GM19455 (cell line): ENCODE measurements around the gene ABCA7.

Source experiments
- ATAC-seq: cut with Tn5 transposase; IDR thresholded peaks from one replicate; pipeline ENCODE4 v1.9.1; 2021; ENCODE audit not compliant: unreplicated experiment

ABCA7 gene

DNA sequence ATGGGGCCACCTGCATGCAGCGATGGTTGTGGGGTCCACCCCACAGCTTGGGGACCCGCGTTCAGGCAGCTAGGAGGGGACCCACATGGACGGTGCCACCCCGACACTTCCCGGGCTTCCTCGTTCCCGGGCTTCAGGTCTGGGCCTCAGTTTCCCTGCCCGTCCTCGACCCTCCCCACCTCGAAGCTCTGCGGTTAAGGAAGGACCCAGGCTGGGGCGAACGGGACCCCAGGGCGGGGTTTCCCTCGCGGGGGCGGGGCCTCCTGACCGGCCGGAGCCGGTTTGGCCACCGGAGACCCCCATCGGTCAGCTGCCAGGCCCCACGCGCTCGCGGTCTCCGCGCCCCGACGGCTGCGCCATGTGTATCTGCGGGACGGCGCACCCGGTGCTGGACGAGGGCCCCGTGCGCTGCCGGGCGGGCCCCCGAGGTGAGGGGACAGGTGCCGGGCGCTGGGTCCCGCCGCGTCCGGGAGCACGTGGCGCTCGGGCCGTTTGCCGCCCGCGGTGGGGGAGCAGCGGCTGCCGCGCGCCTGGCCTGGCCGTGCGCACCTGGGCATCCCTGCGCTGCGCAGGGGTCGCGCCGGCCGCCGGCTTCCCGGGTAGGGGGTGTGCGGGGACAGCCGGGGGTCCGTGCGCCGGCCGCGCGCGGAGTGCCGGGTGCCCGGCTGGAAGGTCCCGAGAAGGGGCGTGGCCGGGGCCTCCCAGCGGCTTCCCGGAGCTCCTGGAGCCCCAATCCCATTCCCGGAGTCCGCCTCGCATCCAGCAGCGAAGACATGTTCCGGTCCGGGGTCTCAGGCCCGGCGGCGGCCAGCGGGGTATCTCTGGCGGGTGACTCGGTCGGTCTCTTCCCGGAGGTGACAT lies 31.3 kb downstream of the ABCA7 start:
- ATAC-seq: no peak

DNA sequence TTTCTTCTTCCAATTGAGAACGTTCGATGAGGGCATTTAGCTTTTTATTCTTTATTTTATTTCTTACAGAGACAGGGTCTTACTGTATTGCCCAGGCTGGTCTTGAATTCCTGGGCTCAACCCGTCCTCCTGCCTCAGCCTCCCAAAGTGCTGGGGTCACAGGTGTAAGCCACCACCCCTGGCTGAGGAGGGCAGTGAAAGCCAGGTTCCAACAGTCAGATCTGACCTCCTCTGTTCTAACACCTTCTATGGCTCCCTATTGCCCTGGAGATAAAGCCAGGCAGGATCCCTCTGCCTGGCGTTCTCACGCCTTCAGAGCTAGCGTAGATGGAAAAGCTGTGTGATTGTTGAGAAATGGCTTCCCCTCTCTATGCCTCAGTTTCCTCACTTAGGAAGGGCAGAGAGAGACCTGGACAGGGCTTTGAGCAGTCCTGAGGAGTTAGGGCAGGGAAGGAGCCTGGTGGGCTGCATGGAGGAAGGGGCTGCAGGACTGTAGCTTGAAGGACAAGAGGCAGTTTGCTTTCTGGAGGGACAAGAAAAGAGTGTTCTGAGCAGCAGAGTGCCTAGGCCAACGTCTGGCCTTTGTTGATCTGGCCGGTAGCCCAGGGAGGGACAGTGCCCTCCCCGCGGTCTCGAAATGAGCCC lies 32.6 kb downstream of the ABCA7 start:
- no peak for ATAC-seq

DNA sequence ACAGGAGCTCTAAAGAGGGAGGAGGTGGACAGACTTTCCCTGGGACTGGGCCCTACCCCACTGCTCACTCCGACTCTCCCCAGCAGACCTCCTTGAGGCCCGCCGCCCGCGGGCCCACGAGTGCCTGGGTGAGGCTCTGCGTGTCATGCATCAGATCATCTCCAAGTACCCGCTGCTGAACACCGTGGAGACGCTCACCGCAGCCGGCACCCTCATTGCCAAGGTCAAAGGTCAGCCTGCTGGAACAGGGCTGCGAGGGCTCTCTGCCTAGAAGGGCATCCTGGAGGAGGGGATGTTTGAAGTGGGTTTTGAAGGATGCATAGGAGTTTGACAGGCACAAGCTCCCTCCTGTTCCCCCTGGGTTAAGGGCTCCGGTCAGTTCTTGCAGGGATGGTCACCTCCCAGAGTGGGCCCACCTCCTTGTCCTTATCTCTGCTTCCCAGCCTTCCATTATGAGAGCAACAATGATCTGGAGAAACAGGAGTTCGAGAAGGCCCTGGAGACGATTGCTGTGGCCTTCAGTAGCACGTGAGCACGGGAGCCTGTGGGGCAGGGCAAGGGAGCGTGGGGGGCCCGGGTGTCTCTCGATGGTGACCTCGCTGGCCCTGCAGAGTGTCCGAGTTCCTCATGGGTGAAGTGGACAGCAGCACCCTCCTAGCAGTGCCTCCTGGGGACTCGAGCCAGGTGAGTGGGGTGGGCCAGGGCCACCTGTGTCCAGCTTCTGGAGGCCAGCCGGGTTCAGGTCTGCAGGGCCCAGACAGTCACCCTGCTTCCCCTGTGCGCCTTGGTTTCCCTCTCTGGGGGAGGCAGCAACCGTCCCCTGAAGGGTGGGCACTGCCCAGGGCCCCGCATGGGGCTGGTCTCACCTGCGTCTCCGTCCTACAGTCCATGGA lies 33.4 kb downstream of the ABCA7 start:
- no peak for ATAC-seq

DNA sequence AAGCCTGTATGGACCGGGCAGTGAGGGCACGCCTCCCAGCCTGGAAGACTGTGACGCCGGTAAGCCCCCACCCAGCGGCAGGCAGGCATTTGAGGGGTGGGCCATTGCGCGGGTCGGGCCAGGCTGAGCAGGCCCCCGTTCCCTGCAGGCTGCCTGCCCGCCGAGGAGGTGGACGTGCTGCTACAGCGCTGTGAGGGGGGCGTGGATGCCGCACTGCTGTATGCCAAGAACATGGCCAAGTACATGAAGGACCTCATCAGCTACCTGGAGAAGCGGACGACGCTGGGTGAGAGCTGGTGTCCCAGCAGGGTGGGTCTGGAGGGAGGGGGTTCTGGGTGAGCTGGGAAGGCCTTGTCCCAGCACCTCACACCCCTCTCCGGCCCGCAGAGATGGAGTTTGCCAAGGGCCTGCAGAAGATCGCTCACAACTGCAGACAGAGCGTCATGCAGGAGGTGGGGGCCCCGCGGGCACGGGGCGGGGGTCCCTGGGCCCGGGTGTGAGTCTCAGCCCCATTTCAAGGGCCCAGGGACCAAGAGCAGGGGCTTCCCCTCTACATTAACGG lies 34.1 kb downstream of the ABCA7 start:
- no peak for ATAC-seq

DNA sequence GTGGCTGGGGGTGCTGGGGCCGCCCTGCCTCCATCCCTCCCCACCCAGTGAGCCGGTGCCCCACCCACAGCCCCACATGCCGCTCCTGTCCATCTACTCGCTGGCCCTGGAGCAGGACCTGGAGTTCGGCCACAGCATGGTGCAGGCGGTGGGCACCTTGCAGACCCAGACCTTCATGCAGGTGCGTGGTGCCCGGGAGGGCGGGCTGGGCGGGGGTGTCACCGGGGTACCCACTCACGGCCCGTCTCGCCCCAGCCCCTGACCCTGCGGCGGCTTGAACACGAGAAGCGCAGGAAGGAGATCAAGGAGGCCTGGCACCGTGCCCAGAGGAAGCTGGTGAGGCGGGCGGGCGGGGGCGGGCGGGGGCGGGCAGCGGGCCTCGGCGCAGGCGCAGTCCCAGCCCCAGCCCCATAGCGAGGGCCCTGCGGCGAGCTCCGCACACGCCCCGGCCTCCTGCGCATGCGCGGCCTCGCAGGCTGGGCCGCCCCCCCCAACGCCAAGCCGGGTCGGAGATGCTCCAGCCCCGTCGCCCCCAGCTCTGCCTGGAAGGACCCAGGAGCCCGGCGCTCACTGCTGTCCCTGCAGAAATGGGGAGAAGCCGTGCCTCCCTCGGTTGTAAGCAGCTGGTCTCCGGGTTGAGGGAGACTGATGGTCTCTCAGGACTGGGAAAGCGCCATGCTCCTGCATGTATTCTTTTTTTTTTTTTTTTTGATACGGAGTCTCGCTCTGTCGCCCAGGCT lies 34.8 kb downstream of the ABCA7 start:
- ATAC-seq: no peak

DNA sequence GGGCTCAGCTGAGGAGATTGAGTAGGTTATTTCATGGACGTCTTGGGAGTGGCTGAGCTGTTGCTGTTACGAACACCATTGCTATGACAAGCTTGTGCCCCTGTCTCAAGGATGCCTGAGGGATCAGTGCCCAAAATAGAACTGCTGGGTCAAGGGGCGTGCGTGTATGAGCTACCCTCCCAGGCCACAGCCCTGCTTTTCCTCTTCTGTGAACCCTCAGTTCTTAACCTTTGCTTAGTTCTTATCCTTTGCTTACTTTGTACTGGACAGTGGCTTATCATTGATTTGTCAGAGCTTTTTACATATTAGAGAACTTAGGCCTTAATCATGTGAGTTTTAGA lies 36.1 kb downstream of the ABCA7 start:
- ATAC-seq: no peak

DNA sequence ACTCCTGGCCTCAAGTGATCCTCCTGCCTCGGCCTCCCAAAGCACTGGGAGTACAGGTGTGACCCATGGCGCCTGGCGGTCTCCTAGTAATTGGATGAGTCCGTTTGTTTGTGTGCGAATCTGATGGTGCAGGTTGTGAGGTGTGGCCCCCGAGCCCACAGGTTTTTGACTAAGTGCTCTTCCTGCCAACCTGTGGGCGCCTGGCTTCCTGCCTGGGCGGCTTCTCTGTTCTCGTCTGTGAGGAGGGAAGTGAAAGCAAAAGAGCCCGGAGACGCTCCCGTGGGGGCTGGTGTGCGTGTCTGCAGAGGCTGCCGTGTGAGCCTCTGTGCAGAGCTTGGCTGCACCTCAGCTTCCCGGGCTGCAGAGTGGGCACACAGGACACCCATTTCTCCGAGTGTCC lies 37.0 kb downstream of the ABCA7 start:
- ATAC-seq: peak; percentile 45

DNA sequence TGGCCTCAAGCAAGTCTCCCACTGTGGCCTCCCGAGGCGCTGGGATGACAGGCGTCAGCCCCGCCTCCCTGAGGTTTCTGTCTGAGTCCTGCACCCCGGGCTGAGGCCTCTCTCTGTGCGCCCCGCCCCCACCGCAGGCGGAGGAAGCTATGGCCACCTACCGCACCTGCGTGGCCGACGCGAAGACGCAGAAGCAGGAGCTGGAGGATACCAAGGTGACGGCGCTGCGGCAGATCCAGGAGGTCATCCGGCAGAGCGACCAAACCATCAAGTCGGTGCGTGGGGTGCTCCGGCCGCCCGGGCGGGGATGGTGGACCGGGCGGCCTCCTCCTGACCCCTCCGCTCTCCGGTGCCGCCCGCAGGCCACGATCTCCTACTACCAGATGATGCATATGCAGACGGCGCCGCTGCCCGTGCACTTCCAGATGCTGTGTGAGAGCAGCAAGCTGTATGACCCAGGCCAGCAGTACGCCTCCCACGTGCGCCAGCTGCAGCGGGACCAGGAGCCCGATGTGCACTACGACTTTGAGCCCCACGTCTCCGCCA lies 39.7 kb downstream of the ABCA7 start:
- no peak for ATAC-seq

DNA sequence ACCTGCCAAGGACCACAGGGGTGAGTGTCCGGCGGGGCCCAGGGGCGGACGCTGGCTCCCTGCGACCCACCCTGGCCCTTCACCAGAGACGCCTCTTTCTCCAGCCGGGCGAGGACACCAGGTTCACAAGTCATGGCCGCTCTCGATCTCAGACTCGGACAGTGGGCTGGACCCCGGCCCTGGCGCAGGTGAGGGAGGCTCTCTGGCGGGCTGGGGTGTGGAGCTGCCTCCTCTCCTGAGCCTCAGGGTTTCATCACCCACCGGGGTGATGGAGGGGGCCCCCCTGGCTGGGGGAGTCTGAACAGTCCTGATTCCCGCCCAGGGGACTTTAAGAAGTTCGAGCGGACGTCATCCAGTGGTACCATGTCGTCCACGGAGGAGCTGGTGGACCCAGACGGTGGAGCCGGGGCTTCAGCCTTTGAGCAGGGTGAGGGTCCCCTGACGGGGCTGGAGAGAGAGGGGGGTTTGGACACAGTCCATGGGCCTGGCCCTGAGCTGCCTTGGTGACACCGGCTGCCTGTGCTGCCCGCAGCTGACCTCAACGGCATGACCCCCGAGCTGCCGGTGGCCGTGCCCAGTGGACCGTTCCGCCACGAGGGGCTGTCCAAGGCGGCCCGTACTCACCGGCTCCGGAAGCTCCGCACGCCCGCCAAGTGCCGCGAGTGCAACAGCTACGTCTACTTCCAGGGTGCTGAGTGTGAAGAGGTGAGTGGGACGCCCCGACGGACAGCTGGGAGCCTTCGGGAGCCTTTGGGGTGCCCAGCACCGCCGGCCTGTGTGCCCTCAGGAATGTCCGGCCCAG lies 40.7 kb downstream of the ABCA7 start:
- no peak for ATAC-seq

DNA sequence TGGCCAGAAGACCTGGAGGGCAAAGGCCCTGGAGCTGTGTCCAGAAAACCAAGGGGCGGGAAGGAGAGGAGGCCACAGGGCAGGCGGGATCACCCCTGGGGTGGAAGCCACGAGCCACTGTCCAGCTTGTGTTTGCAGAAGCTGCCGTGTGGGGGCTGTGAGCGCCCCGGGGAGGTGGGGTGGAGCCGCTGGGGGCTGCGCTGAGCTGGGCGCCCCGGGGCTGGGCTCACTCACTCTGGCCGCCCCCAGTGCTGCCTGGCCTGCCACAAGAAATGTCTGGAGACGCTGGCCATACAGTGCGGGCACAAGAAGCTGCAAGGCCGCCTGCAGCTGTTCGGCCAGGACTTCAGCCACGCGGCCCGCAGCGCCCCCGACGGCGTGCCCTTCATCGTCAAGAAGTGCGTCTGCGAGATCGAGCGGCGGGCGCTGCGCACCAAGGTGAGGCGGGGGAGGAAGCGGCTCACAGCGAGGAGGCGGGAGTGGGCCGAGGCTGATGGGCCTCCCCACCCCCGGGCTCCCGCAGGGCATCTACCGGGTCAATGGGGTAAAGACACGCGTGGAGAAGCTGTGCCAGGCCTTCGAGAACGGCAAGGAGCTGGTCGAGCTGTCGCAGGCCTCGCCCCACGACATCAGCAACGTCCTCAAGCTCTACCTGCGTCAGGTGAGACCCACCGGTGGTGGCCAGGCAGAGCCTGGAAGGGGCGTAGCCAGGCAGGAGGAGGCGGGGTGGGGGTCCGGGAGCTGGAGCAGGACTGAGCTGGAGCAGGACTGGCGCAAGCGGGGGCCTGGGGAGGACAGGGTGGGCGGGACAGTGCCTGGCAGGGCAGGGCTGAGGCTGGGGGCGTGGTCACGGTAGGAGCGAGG lies 41.6 kb downstream of the ABCA7 start:
- no peak for ATAC-seq

DNA sequence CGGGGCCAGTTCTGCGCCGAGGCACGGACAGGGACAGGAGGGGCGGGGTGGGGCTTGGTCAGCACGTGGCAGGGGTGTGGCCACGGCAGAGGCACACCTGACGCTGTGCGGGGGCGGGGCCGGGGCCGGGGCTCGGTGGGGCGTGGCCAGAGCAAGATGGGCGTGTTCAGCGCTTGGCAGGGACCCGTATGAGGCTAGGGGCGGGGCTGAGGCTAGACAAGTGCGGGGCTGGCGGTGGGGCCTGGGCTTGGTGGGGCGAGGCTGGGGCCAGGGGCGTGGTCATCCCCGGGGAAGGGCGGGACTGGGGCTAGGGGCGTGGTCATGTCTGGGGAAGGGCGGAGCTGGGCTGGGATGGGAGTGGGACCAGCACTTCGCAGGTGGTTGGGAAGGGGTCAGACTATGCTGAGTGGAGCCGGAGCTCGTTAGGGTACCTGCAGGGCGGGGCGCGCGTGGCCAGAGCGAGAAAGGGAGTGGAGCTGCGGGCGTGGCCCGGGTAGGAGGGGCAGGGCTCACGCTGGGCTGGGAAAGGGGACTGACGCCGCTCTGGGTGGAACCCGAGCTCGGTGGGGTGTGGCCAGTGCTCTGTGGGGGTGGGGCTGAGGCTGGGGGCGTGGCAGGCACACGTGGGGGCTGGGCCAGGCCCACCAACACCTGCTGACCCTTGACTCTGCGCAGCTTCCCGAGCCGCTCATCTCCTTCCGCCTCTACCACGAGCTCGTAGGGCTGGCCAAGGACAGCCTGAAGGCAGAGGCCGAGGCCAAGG lies 42.4 kb downstream of the ABCA7 start:
- ATAC-seq: no peak

DNA sequence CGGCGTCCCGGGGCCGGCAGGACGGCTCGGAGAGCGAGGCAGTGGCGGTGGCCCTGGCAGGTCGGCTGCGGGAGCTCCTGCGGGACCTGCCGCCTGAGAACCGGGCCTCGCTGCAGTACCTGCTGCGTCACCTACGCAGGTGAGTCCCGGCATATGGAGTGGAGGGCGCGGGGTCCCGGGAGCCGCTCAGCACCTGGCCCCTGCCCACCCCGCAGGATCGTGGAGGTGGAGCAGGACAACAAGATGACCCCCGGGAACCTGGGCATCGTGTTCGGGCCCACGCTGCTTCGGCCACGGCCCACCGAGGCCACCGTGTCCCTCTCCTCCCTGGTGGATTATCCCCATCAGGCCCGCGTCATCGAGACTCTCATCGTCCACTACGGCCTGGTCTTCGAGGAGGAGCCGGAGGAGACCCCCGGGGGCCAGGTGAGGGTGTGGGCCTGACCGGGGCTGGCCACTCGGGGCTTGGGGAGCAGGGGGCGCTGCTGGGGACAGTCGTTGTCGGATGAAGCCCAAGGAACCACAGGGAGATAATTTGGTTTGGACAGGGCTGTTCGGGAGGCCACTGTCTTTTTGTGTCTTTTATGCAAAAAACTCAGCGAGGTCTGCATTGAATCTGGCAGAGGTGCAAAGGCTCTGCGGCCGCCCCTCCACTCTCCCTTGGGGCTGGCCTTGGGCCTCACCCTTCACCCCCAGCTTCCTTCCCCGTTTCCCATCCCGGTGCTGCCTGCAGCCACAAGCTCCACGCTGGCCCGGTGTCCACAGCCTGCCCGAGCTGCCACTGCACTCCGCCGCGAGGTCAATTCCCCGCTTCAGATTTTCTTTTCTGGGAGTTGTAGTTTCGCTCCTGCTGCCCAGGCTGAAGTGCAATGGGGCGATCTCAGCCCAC lies 43.3 kb downstream of the ABCA7 start:
- ATAC-seq: no peak

DNA sequence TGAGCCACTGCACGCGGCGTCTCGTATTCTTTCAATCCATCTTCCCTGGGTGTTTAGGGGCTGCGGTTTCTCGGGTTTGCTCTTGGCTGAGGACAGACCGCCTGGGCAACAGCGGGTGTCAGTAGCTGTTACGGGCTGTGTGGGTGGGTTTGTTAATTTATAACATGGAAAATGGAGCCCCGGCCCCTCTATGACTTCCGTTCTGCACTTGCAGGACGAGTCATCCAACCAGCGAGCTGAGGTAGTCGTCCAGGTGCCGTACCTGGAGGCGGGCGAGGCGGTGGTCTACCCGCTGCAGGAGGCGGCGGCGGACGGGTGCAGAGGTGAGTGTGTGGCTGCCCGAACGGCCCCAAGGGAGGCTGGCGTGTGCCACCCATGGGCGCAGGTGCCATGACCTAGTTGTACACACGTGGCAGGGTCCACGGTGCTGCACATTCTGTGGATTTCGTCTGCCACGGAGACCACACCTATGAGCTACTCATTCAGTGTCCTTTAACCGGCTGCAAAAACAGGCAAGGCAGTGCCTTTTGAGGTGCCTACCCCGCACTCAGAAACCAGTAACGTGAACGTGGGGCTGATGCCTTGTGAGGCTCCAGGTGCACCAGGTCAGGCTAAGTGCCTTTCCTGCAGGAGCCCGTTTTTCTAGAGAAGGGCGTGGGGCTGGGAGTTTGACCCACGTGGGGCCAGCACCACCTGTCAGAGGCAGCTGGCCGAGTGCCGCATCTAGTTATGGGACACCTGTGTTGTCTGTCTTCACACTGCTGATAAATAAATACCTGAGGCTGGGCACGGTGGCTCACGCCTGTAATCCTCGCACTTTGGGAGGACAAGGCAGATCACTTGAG lies 44.3 kb downstream of the ABCA7 start:
- no peak for ATAC-seq

DNA sequence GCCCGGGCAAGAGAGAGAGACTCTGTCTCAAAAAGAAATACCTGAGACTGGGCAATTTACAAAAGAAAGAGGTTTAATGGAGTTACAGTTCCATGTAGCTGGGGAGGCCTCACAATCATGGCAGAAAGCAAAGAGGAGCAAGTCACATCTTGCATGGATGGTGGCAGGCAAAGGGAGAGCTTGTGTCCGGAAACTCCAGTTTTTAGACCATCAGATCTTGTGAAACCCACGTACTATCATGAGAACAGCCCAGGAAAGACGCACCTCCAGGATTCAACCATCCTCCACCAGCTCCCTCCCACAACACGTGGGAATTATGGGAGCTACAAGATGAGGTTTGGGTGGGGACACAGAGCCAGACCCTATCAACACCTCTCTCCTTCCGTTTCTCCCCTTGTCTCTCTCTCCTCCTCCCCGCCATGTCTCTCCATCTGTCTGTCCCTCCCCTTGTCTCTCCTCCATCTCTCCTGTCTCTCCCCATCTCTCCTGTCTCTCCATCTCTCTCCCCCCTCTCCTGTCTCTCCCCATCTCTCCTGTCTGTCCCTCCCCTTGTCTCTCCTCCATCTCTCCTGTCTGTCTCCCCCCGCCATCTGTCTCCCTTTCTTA lies 45.2 kb downstream of the ABCA7 start:
- no peak for ATAC-seq

DNA sequence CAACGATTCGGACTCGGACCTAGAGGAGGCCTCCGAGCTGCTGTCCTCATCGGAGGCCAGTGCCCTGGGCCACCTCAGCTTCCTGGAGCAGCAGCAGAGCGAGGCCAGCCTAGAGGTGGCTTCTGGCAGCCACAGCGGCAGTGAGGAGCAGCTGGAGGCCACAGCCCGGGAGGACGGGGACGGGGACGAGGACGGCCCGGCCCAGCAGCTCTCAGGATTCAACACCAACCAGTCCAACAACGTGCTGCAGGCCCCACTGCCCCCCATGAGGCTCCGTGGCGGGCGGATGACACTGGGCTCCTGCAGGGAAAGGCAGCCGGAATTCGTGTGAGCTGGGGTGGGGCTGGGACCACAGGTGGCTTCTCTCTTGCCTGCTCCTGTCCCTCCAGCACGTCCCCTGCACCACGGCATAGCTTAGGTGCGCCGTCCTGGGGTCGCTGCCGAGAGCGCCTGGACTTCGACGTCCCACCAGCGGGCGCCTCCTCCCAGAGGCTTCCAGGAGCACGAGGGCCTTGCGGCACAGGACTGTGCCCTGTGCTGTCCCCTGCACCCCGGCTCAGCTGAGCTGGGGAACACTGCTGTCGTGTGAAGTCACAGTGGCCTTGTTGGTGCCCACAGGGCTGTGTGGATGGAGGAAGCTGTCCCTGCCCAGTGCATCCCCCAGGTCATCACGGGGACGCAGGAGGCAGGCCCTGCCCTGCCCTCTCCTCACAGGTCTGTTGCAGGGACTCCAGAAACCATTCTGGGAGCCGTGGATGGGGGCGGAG lies 46.0 kb downstream of the ABCA7 start:
- no peak for ATAC-seq
